Mesenchymal stem cell (in vitro differentiated cells and primary cell): ENCODE data around the gene CXCL17.
"Not testable (repeated sequence)": the region's sequence is repeated elsewhere in the genome, so short reads cannot be mapped to it uniquely, and the experiment has no call there.

Experiments
- DNase-seq: peaks from one replicate; pipeline ENCODE4 v3.0.0-alpha.2; 2013
- H2AFZ ChIP-seq: one replicate; pipeline ENCODE4 v1.6.1; 2013; ENCODE audit warnings: low read depth, mild to moderate bottlenecking, control low read depth, inconsistent platforms, low read length, moderate library complexity
- H2AK5ac ChIP-seq: 2 replicates; pipeline ENCODE4 v1.6.1; 2013; ENCODE audit warnings: low read length, moderate library complexity, mild to moderate bottlenecking, inconsistent platforms; ENCODE audit not compliant: severe bottlenecking
- H2BK120ac ChIP-seq: one replicate; pipeline ENCODE4 v1.6.1; 2013; ENCODE audit warnings: low read depth, mild to moderate bottlenecking, inconsistent platforms, low read length, moderate library complexity
- H2BK12ac ChIP-seq, 2 experiments: one replicate each; pipeline ENCODE4 v1.6.1; 2013; ENCODE audit warnings: inconsistent platforms in 2 of 2, low read length in 2 of 2, mild to moderate bottlenecking in 2 of 2, moderate library complexity in 2 of 2, control low read depth in 1 of 2
- H2BK15ac ChIP-seq: one replicate; pipeline ENCODE4 v1.6.1; 2013; ENCODE audit warnings: mild to moderate bottlenecking, low read depth, inconsistent platforms; ENCODE audit not compliant: poor library complexity, severe bottlenecking
- H2BK5ac ChIP-seq: 2 replicates; pipeline ENCODE4 v1.6.1; 2013; ENCODE audit warnings: low read depth, mild to moderate bottlenecking, low read length, control low read depth, inconsistent platforms; ENCODE audit not compliant: poor library complexity, severe bottlenecking
- H3K14ac ChIP-seq, 2 experiments: one replicate each; pipeline ENCODE4 v1.6.1; 2013; ENCODE audit warnings: inconsistent platforms in 2 of 2, low read length in 2 of 2, control low read depth in 1 of 2, mild to moderate bottlenecking in 1 of 2, moderate library complexity in 1 of 2
- H3K18ac ChIP-seq, 2 experiments: one replicate each; pipeline ENCODE4 v1.6.1; 2013; ENCODE audit warnings: inconsistent platforms in 2 of 2, low read length in 2 of 2, control low read depth in 1 of 2, low read depth in 1 of 2, mild to moderate bottlenecking in 1 of 2
- H3K23ac ChIP-seq, 2 experiments: one replicate each; pipeline ENCODE4 v1.6.1; 2013; ENCODE audit warnings: inconsistent platforms in 2 of 2, low read length in 2 of 2, mild to moderate bottlenecking in 2 of 2, moderate library complexity in 2 of 2, control low read depth in 1 of 2
- H3K27ac ChIP-seq: 2 replicates; pipeline ENCODE4 v1.5.1; 2013; ENCODE audit warnings: mild to moderate bottlenecking, moderate library complexity, low read length, control low read depth, inconsistent platforms; ENCODE audit not compliant: poor library complexity, severe bottlenecking
- H3K27me3 ChIP-seq, 2 experiments: 2 replicates each; pipeline versions ENCODE4 v1.6.1 to v1.7.0; 2013; ENCODE audit warnings: low read length in 2 of 2, mild to moderate bottlenecking in 2 of 2, moderate library complexity in 2 of 2, control low read depth in 1 of 2, inconsistent platforms in 1 of 2; ENCODE audit not compliant: control insufficient read depth in 1 of 2, insufficient read depth in 1 of 2
- H3K36me3 ChIP-seq, 2 experiments: 2 replicates each; pipeline versions ENCODE4 v1.6.1 to v1.7.0; 2013; ENCODE audit warnings: low read length in 2 of 2, control low read depth in 1 of 2, inconsistent platforms in 1 of 2, low read depth in 1 of 2, mild to moderate bottlenecking in 1 of 2; ENCODE audit not compliant: insufficient read depth in 2 of 2, control insufficient read depth in 1 of 2
- H3K4ac ChIP-seq, 2 experiments: one replicate each; pipeline ENCODE4 v1.6.1; 2013; ENCODE audit warnings: inconsistent platforms in 2 of 2, low read length in 2 of 2, mild to moderate bottlenecking in 2 of 2, moderate library complexity in 2 of 2, control low read depth in 1 of 2, low read depth in 1 of 2
- H3K4me1 ChIP-seq: 2 replicates; pipeline ENCODE4 v1.6.1; 2013; ENCODE audit warnings: low read depth, low read length, control low read depth; ENCODE audit not compliant: control insufficient read depth, insufficient read depth
- H3K4me2 ChIP-seq: 2 replicates; pipeline ENCODE4 v1.6.1; 2013; ENCODE audit warnings: low read length, mild to moderate bottlenecking, inconsistent platforms; ENCODE audit not compliant: poor library complexity, severe bottlenecking
- H3K4me3 ChIP-seq, 2 experiments: 2 replicates each; pipeline versions ENCODE4 v1.5.1 to v1.7.0; 2013; ENCODE audit warnings: low read length in 2 of 2, mild to moderate bottlenecking in 2 of 2, control low read depth in 1 of 2, low read depth in 1 of 2; ENCODE audit not compliant: insufficient read depth in 1 of 2
- H3K79me1 ChIP-seq: replicated peaks from 2 replicates; pipeline ENCODE4 v1.6.1; 2013; ENCODE audit warnings: mild to moderate bottlenecking, control low read depth, low read length, inconsistent platforms; ENCODE audit not compliant: poor library complexity, severe bottlenecking
- H3K9ac ChIP-seq: 2 replicates; pipeline ENCODE4 v1.7.0; 2013; ENCODE audit warnings: mild to moderate bottlenecking, low read length, moderate library complexity
- H3K9me3 ChIP-seq: 2 replicates; pipeline ENCODE4 v1.7.0; 2013; ENCODE audit warnings: mild to moderate bottlenecking, low read length; ENCODE audit not compliant: control insufficient read depth
- H4K8ac ChIP-seq: one replicate; pipeline ENCODE4 v1.6.1; 2013; ENCODE audit warnings: inconsistent platforms, mild to moderate bottlenecking, low read length, moderate library complexity
- H4K91ac ChIP-seq: one replicate; pipeline ENCODE4 v1.6.1; 2013; ENCODE audit warnings: mild to moderate bottlenecking, low read length, inconsistent platforms
- WGBS: methylation state at CpG from one replicate; pipeline ENCODE4 v1.1.7; 2013; ENCODE audit warnings: mixed read lengths; 5-methylcytosine and 5-hydroxymethylcytosine counted together

CXCL17 gene

DNA sequence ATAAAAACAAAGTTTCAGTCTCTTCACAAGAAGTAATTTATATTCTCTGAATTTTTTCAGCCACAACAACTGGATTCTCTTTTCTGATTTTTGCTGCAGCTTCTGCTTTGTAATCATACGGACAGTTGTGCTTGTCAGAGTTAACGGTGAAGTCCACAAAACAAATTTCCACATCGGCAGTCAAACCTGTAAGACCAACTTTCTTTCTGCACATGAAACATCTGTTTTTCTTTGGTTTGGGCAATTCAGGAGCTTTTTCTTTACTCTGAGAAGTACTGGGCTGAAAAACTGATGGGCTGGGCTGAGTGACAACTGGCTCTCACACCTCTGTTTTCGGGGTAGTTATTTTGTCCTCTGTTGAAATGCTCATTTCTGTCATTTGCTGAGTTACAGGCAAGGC lies 42.3 kb upstream of the CXCL17 start:
- not testable (repeated sequence) for H3K79me1 ChIP-seq, DNase-seq, H3K27me3 ChIP-seq, H3K23ac ChIP-seq, H4K8ac ChIP-seq, H2AFZ ChIP-seq, H3K27ac ChIP-seq, H3K36me3 ChIP-seq, H3K4ac ChIP-seq, H2BK5ac ChIP-seq, H3K9ac ChIP-seq, H2BK120ac ChIP-seq, H2AK5ac ChIP-seq, H3K18ac ChIP-seq, H3K4me3 ChIP-seq, H2BK12ac ChIP-seq, H2BK15ac ChIP-seq, H4K91ac ChIP-seq, H3K4me2 ChIP-seq, H3K14ac ChIP-seq, H3K4me1 ChIP-seq, H3K9me3 ChIP-seq
- WGBS = 86% methylated on average over 3 of the region's 4 CpGs

GRCh38 chr19:42480335-42481095 lies 37.8 kb upstream of the CXCL17 start:
- Histone ChIP-seq H3K4ac (no peak overlapping the region), H3K36me3 (no peaks in the 10 kb centered on the region), H4K91ac (no peak overlapping the region), H3K9ac (no peak overlapping the region), H2BK5ac (no peak overlapping the region), H3K79me1 (no peaks in the 10 kb centered on the region), H3K27me3 (peaks cover 0 to 16% of the 10 kb centered on the region in 2 experiments), H4K8ac (no peak overlapping the region), H2BK12ac (no peak overlapping the region), H2BK15ac (no peak overlapping the region), H3K23ac (no peak overlapping the region), H2AFZ (no peak overlapping the region), H3K14ac (no peak overlapping the region), H3K4me3 (peak overlapping the region in 1 of 2 experiments; percentile 1), H2AK5ac (no peak overlapping the region), H3K27ac (no peak overlapping the region), H3K4me2 (no peak overlapping the region), H2BK120ac (no peak overlapping the region), H3K18ac (no peak overlapping the region), H3K9me3 (no peaks in the 10 kb centered on the region), H3K4me1 (no peaks in the 10 kb centered on the region)
- 62% methylated on average over 5 of the region's 7 CpGs for WGBS
- DNase-seq = peak; percentile 41

DNA sequence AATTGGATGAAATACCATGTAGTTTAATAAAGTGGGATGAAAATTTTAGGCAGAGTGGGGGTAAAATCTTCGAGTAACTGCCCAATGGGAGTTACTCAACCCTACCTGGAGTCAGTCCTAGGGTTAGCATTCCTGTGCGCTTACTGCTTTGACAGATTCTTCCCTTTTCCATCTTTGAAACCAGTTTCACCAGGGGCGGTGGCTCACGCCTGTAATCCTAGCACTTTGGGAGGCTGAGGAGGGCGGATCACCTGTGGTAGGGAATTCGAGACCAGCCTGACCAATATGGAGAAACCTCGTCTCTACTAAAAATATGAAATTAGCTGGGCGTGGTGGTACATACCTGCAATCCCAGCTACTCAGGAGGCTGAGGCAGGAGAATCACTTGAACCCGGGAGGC lies 37.0 kb upstream of the CXCL17 start:
- Histone ChIP-seq H3K79me1 (no peaks in the 10 kb centered on the region), H3K23ac (no peak overlapping the region), H3K9ac (no peak overlapping the region), H2BK12ac (no peak overlapping the region), H3K4me2 (no peak overlapping the region), H3K27me3 (peaks cover 0 to 21% of the 10 kb centered on the region in 2 experiments), H3K27ac (no peak overlapping the region), H3K4ac (no peak overlapping the region), H3K4me1 (no peaks in the 10 kb centered on the region), H3K18ac (no peak overlapping the region), H4K91ac (no peak overlapping the region), H2BK15ac (no peak overlapping the region), H3K4me3 (no peak overlapping the region), H2BK120ac (no peak overlapping the region), H2AFZ (no peak overlapping the region), H3K36me3 (no peaks in the 10 kb centered on the region), H3K14ac (no peak overlapping the region), H2AK5ac (no peak overlapping the region), H4K8ac (no peak overlapping the region), H3K9me3 (no peaks in the 10 kb centered on the region), H2BK5ac (no peak overlapping the region)
- no peak for DNase-seq
- 87% methylated on average over 9 of the region's 9 CpGs for WGBS

DNA sequence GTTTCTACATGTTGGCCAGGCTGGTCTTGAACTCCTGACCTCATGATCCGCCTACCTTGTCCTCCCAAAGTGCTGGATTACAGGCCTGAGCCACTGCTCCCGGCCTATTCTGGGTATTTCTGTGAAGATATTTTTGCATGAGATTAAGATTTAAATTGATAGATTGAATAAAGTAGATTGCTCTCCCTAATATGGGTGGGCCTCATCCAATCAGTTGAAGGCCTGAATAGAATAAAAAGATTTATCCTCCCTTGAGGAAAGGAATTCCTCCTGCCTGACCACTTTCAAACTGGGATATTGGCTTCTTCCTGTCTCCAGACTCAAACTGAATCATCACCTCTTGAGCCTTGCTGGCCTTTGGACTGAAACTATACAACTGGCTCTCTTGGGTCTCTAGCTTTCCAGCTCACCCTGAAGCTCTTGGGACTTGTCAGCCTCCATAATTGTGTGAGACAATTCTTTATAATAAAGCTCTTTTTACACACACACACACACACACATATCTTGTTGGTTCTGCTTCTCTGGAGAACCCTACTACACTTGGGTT lies 36.1 kb upstream of the CXCL17 start:
- H2AFZ ChIP-seq = no peak overlapping the region
- no peaks in the 10 kb centered on the region for H3K4me1 ChIP-seq
- H3K4me2 ChIP-seq = no peak overlapping the region
- no peak overlapping the region for H2BK15ac ChIP-seq
- H3K36me3 ChIP-seq = no peaks in the 10 kb centered on the region
- H2BK120ac ChIP-seq = no peak overlapping the region
- no peak overlapping the region for H3K18ac ChIP-seq
- H3K9me3 ChIP-seq = no peaks in the 10 kb centered on the region
- H3K27me3 ChIP-seq = peaks cover 0 to 30% of the 10 kb centered on the region in 2 experiments
- H3K79me1 ChIP-seq = no peaks in the 10 kb centered on the region
- WGBS = 85% methylated on average over 2 of the region's 2 CpGs
- no peak overlapping the region for H2BK5ac ChIP-seq
- no peak overlapping the region for H2AK5ac ChIP-seq
- no peak overlapping the region for H3K4me3 ChIP-seq
- no peak overlapping the region for H4K91ac ChIP-seq
- no peak overlapping the region for H3K4ac ChIP-seq
- no peak overlapping the region for H3K27ac ChIP-seq
- no peak overlapping the region for H4K8ac ChIP-seq
- no peak overlapping the region for H2BK12ac ChIP-seq
- no peak overlapping the region for H3K14ac ChIP-seq
- H3K23ac ChIP-seq = no peak overlapping the region
- no peak for DNase-seq
- H3K9ac ChIP-seq = no peak overlapping the region
